ENCODE measurements around the gene FLNB.

Gene FLNB

DNA sequence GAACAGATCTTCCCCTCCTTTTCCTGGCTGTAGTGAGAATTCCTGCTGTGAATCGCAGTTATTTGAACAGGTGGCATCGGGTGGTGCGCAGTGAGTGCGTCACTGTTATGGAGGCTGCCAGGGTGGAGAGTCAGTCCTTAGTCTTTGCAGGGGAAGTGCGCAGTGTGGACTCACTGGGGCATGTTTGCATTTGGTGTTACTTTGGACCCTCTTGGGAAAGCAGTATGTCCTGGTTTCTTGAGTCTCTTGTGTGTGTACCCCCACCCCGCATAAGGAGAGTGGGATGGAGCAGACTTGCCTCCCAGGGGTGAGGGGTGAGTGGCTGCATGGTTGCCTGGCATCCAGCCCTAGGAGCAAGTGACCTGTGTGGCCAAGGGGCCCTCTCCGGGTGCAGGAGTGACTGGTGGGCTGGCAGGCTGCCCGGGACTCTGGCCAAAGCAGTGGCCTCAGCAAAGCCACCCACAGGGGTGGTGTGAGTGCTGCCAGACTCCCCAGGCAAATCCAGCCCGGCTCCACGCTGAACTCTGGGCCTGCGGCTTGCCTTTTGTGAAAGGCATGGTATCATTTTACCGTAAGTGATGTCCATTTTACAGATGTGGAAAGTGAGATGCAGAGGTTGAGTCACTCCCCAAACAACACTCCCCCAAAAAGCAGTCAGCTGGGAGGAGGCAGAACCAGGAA, 156.1 kb downstream of the FLNB start:
- no peak for DNase-seq (ENCODE audit: low spot score)

DNA sequence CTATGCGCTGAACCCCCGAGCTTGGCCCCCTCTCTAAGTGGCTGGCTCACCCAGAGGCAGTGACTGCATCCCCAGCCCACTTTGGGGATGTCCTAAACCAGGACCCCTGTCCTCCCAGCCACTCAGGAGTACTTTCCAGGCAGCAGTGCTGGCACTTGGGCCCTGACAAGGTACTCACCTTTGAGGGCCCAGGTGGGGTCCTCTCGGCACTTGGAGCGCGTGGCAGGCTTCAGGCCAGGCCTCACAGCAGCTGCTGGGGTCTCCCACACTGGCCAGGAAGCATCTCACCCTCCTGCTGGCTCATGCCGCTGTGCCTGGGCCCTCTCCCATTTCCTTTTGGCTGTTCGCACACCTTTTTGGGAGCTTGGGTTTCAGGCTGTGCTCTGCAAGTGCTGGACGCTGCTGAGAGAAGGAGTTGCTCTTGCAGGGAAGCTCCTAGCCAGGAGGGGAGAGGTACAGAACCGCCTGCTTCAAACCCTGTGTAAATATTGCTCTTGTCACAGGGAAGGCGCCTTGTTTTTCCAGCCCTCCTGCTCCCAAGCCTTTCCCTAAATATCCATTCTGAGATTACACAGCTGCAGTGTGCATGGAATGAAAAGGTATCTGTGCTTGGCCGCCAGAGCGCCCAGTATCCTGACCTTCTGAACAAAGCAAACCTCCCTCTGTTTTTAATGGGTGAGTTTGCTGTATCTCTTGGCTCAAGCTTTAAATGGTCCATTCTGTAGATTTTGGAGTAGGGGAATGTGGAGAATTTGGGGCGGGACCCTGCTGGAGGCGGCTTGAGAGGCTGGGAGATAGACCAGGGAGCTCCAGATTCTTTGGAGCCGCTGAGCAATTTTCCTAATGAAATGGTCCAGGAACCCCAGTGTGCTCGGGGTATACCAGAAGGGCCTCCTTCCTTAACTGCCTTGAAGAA, 156.9 kb downstream of the FLNB start:
- DNase-seq (ENCODE audit: low spot score) = no peak

DNA sequence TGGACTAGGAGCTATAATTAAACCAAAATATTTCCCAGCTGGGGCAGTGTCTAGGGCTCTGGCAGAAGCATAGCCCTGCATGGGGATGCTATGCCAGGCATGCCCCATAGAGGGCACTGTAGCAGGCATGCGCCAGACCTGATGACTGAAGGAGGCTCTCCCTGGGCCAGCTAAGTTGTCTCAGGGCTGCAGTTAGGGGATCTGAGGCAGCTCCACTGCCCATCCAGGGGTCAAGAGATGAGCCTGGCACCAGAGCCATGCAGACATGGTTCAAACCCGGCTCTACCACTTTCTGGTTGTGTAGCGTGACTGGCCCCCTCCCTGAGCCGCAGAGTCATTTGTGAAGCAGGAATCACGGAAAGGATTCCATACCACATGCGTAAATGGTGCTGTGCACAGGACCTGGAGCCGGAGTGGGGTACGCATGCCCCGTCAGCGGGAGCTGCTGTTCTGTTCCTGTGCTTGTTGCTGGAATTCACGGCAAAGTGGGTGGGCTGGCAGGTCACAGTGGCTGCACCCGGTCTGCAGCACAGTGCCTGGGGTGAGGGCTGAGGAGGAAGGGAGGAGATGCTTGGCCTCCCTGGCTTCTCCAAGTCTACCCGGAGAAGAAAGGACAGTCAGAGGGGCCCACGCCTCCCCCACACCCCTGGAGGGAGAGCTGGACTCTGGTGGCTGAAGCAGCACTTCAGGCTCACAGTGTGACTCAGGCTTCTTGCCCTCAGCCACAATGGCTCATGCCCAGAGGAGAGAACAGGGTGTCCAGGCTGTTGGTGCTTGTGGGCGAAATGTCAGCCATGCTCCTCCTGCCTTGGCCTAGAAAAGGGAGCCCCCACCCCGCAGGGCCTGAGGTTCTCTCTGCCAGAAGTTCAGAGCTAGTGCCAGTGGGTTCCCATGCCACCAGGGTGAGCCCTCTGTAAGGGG, 159.5 kb downstream of the FLNB start:
- DNase-seq (ENCODE audit: low spot score) = peak; percentile 34

DNA sequence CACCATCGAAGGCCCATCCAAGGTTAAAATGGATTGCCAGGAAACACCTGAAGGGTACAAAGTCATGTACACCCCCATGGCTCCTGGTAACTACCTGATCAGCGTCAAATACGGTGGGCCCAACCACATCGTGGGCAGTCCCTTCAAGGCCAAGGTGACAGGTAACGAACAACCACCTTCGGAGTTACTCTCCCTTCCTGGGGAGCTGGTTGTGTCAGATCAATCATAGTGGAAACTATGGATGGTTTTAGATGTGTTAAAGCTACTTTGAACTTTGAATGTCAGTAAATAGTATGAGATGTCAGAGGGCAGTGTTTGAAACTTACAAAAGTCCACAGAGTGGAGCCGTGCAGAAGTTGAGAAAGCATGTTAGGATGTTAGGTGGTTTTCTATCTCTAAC, 160.3 kb downstream of the FLNB start:
- DNase-seq (ENCODE audit: low spot score) = no peak

DNA sequence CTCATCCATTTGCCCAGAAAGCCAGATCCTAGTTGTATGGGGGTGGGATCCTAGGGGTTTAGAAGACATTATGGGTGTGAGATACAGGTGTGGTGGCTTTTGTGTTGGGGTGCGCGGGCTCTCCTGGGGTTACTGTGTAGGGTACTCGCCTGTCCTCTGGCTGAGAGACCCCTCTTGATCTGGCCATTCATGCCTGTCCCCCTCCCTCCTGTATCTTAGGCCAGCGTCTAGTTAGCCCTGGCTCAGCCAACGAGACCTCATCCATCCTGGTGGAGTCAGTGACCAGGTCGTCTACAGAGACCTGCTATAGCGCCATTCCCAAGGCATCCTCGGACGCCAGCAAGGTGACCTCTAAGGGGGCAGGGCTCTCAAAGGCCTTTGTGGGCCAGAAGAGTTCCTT, 161.1 kb downstream of the FLNB start:
- no peak for DNase-seq (ENCODE audit: low spot score)

DNA sequence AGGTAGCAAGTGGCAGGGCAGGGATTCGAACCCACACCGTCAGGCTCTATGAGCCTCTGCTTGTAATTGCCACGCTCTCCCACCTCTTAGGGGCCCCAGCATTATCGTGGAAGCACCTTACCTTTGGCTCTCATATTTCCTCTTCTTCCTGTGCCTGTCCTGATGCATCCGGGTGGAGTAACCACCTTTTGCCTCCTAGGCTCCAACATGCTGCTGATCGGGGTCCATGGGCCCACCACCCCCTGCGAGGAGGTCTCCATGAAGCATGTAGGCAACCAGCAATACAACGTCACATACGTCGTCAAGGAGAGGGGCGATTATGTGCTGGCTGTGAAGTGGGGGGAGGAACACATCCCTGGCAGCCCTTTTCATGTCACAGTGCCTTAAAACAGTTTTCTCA, 162.2 kb downstream of the FLNB start:
- DNase-seq (ENCODE audit: low spot score) = no peak

DNA sequence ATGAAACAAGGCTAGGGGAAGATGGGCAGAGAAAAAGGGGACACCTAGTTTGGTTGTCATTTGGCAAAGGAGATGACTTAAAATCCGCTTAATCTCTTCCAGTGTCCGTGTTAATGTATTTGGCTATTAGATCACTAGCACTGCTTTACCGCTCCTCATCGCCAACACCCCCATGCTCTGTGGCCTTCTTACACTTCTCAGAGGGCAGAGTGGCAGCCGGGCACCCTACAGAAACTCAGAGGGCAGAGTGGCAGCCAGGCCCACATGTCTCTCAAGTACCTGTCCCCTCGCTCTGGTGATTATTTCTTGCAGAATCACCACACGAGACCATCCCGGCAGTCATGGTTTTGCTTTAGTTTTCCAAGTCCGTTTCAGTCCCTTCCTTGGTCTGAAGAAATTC, 162.9 kb downstream of the FLNB start:
- DNase-seq (ENCODE audit: low spot score) = no peak

DNA sequence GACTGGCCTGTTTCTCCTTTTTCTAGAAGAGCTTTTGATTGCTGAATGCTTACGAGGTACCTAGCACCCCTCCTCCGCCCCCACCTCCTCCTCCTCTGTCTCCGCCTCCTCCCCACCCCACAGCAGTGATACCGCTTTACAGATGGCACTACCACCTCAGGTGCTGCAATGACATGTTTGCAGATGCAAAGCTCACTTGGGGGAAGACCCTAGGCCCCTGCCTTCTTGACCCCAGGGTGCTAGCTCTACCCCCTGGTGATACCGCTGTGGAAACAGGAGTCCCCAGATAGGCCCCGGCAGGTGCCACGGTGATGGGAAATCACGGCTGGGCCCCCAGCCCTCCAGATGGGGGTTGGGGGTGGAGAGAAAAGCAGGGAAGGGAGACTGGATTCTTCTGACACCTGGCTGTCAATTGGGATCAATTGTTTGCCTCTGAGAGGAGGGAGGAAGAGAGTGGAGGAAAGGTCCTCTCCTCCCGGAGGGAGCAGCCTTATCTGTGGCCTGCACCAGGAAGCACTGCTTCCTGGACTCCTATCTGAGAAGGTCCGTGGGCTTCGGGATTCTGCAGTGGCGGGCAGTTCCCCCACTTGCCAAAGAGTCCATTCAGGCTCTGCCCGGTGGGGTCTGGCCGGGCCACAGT, 164.9 kb downstream of the FLNB start:
- DNase-seq (ENCODE audit: low spot score) = no peak

DNA sequence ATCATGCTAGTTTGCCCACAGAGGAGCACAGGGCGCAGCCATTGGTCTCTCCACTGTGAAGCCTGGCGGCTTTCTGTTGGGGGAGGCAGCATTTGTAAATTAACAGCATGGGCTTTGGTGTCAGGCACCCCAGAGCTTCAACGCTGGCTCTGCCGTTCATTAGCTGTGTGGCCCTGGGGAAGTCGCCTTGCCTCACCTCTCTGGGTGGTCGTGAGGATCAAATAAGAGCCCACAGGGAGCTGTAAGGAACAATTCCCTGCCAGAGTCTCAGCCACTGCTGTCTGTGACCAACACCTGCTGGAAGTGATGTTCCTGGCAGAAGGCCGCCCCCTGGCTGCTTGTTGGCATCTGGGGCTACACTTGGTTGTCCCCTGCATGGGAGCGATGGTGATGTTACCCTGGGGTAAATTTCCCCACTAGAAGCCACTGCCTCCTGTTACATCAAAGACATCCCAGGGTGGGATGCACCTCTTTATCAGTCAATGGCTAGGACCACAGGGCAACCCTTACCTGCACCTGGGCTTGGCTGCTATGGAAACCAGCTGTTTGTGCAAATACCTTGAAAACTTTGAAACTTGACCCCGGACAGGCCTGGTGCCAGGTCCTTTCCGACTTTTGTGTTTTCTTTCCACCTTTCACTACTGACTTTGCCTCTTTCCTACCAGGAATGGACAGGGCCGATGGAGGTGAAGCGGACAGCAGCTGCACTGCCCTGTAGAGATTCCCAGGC, 165.6 kb downstream of the FLNB start:
- no peak for DNase-seq (ENCODE audit: low spot score)

DNA sequence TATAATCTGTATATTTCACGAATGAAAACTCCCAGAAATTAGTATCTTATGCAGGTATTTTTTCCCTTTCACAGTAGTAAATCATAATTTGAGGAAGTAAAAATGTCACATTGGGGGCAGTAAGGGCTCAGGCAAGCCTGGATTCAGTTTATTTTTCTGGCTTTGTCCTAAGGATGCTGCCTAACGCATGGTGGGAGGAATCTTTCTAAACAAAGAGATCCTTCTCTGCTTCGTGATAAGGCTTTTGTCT, 166.9 kb downstream of the FLNB start:
- DNase-seq (ENCODE audit: low spot score) = no peak

DNA sequence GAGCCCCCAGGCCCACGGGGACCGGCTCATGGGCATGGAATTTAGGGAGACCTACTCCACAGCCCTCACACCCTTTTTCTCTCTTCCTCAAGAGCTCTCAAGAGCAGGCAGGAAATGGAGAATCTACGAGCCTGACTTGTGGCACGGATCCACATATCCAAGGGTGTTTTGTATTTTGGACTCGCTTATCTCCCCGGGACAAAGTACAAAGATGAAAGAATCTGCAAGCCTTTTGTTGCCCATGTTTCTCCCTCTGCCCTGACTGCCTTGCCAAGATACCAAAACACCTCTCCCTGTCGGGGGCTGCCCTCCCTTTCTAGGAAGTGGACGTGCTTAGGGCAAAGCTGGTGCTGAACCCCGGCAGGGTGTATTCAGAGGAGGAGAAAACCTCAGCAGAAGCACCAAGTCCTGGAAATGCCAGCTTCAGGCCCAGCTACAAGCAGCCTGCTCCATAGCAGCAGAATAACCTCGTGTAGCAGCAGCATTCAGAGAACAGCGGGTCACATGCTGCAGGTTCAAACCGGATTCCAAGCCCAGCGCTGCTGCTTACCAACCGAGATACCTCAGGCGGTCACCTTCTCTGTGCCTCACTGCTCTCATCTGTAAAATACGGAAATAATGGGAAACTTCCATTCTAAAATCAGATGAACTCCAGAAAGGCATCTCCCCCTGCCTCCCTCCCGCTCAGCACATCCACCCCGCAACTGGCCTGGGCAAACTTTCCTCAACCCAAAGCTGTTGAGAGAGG, 167.4 kb downstream of the FLNB start:
- no peak for DNase-seq (ENCODE audit: low spot score)

DNA sequence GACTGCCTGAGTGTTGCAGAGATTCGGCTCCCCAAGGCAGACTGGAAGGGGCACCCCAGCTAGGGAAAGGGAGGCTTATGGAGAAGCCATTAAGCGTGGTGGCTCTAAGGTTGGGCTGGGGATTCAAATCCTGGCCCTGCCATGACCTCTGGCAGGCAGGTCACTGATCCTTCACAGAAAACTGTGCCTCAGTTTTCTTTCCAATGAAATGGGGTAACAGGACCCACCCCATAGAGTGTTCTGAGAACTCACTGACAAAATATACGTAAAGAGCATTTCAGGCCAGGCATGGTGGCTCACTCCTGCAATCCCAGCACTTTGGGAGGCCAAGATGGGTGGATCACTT, 167.9 kb downstream of the FLNB start:
- no peak for DNase-seq (ENCODE audit: low spot score)

DNA sequence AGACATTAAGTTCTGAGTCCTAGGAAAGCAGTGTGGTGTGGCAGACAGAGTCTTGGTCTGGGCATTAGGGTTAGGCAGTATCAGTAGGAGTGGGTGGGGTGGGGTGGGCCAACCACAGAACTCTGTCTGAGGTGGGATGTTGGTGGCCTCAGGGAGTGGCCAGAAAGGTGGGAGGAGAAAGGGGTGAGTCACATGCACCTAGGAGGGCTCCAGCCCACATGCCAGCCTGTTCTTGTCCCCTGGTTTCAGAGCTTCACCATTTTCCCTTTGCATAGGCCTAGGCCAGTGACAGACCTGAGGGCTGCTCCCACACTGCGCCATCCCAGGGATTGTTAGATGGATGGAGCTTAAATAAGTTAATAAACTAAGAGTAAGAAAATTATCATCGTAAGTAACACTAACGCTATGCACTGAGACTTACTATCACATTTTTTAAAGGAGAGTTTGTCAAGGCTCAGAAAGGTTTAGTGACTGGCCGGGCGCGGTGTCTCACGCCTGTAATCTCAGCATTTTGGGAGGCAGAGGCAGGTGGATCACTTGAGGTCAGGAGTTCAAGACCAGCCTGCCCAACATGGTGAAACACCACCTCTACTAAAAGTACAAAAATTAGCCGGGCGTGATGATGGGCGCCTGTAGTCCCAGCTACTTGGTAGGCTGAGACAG, 168.7 kb downstream of the FLNB start:
- no peak for DNase-seq (ENCODE audit: low spot score)

DNA sequence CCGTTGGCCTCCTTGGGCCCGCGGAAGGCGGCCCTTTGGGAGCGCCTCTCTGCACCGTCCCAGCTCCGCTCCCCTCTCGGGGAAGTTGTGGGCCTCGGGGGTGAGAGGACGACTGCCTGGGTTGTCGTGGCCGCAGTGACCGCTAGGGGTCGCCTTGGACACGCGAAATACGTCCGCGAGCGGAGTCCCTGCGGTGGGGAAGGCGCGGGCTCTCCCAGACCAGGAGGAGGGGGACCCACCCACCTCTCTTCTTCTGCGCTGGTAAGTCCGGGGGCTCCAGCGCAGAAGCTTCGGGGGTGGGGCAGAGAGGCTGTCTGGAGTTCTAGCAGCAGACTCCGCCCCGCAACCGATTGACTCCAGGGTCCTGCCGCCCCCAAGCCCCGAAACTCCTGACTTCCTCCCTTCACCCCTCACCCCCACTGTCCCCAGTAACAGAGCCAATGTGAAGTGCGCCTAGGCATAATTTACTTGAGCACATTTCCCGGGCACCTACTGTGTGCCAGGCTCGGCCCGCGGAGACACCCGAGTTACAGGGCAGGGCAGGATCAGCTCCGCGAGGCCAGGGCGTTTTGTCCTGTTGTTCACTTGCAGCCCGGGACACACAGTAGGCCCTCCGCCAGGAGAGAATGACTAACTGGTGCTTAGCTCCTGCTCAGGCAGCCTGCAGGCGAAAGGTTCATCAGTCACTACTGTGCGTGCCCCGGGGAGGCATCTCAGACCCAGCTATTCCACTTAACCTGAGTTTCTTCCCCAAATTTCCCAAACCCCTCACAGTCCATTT, 169.7 kb downstream of the FLNB start:
- DNase-seq (ENCODE audit: low spot score) = peak; percentile 67

DNA sequence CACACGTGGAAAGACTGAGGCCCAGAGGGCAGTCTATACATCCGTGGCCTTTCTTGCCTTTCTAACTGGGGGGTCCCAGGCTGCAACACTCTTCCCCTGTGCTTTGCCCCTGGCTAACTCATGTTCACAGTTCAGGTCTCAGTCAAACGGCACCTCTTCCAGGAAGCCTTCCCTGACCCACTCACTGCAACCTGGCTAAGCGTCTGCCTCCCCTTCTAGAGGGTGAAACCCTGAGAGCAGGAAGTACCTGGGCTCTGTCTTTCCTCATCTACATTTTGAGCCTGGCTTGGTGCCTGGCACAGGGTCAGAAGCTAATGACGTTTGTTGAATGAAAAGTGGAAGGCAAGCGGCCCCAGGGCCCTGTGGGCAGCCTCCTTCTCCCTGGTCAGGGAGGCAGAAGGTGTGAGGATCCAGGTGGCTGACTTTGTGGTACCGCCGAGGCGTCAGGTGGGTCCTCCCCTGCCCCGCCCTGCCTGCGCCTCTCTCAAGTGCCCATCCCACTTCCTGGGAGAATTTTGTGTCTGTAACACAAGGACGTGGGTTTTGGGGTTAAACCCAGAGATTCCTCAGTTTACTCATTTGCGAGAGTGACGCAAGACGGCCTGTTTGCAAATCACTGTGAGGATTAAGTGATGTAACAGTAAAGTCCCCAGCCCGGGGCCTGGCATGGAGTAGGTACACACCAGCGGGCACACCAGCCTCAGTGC, 170.5 kb downstream of the FLNB start:
- no peak for DNase-seq (ENCODE audit: low spot score)

DNA sequence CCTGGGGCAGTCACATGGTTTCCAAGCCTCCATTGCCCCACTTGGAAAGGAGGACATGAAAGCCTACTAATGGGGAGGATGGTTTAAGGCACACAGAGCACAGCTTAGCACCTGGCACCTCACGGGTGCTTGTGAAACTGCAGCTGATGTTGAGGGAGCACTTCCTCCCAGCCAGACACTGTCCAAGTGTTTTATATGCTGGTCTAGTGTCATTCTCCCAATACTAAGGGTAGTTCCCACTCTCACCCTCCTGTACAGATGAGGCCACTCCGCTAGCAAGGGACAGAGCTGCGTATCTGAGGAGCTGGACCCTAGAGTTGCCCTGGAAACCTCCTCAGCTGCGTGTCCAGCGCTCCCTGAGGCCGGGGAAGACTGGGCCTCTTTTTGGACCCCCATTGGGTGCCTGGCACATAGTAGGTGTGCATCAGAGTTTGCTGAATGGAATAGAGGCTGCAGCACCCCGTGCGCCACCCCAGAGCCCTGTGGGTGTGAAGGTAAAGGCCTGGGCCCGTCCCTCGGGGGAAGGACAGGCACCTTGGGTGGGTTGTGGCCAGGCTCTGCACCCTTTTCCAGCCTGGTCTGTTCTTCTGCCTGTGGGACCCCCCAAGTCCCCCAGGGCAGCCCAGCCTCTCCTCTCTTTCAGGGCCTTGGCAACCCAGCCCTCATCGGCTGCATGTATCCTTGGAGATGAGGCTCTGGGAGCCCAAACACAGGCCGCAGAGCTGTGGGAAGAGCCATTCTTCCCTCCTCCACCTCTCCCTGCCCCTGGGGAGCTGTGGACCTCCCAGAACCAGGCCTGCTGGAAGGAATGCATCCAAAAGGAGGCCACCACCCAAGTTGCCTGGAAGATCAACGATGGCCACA, 171.2 kb downstream of the FLNB start:
- DNase-seq (ENCODE audit: low spot score) = no peak

DNA sequence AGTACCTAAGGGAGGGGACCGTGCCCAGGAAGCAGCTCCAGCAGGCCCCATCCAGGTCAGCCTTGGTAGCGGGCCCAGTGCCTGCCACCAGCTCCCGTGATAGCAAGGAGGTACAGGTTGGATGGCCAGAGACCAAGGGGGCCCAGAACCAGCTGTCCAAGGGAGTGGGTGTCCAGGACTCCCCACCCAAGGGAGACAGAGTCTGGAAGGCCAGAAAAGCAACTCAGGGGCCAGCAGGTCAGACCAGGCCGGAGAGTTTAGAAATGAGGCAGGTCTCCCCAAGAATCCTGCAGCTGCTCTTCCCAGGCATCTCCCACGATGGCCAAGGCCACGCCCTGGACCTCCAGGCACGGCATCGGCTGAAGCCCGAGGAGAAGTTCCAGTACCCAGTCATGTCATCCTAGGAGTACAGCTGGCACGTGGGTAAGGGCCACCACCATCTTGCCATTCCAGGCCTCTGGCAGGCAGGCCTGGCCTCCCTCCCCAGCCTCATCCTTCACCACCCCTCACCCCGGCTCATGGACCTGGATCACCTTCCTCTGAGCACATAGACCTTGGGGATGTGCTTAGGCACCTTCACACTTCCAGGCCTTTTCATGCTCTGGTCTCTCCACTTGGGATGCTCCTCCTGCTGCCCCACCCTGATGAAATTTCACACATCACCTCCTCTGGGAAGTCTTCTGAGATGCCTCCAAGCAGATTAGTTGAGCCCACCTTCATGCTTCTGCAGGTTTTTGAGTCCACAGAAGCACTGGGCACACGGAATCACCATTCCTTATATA, 172.1 kb downstream of the FLNB start:
- DNase-seq (ENCODE audit: low spot score) = no peak

Measured in hematopoietic multipotent progenitor cell treated with erythropoietin and hydrocortisone succinate and interleukin-3 and kit ligand, for 17 days (in vitro differentiated cells).